GM23338 (cell line): ENCODE data around the gene POGZ. TPM values are rescaled to one million over a fixed set of nuclear protein-coding genes. Genes with fewer than 3 reads are reported as not detected.

Source experiments
- ATAC-seq: fragments of 200-7000 bp; cut with Tn5 transposase; 3 replicates; pipeline ENCODE4 v1.9.1; 2020
- DNase-seq: peaks from one replicate; pipeline ENCODE4 v3.0.0-alpha.2; 2015; ENCODE audit warnings: low spot score
- H2AFZ ChIP-seq: fragments of 200-600 bp; sonication (generic); 2 replicates; pipeline ENCODE4 v1.8.0; 2016; ENCODE audit warnings: antibody characterized with exemption, mild to moderate bottlenecking, moderate library complexity
- H3F3A ChIP-seq: fragments of 200-600 bp; sonication (generic); replicated peaks from 2 replicates; pipeline ENCODE4 v1.8.0; 2017; ENCODE audit warnings: antibody characterized with exemption, mixed run types, low read depth
- H3K27ac ChIP-seq: fragments of 200-600 bp; sonication (generic); 2 replicates; pipeline ENCODE4 v1.6.1; 2016; ENCODE audit warnings: low read depth
- H3K27me3 ChIP-seq: fragments of 200-600 bp; sonication (generic); 2 replicates; pipeline ENCODE4 v1.8.0; 2016; ENCODE audit warnings: mild to moderate bottlenecking, mixed run types, moderate library complexity; ENCODE audit not compliant: insufficient read depth
- H3K36me3 ChIP-seq: fragments of 200-600 bp; sonication (generic); 2 replicates; pipeline ENCODE4 v1.8.0; 2016; ENCODE audit warnings: mild to moderate bottlenecking; ENCODE audit not compliant: insufficient read depth
- H3K4me1 ChIP-seq: fragments of 200-600 bp; sonication (generic); 2 replicates; pipeline ENCODE4 v1.8.0; 2016; ENCODE audit warnings: mild to moderate bottlenecking, moderate library complexity; ENCODE audit not compliant: insufficient read depth
- H3K4me2 ChIP-seq: fragments of 200-600 bp; sonication (generic); 2 replicates; pipeline ENCODE4 v1.7.1; 2017; ENCODE audit warnings: mixed run types
- H3K4me3 ChIP-seq: fragments of 200-600 bp; sonication (generic); 2 replicates; pipeline ENCODE4 v1.6.1; 2016; ENCODE audit warnings: mixed run types
- H3K79me2 ChIP-seq: fragments of 200-600 bp; sonication (generic); replicated peaks from 2 replicates; pipeline ENCODE4 v1.8.0; 2017; ENCODE audit warnings: mild to moderate bottlenecking; ENCODE audit not compliant: insufficient read depth
- H3K9me2 ChIP-seq: fragments of 200-600 bp; sonication (generic); 2 replicates; pipeline ENCODE4 v1.8.0; 2017; ENCODE audit not compliant: insufficient read depth
- H4K20me1 ChIP-seq: fragments of 200-600 bp; sonication (generic); replicated peaks from 2 replicates; pipeline ENCODE4 v1.8.0; 2017; ENCODE audit warnings: mild to moderate bottlenecking; ENCODE audit not compliant: insufficient read depth
- H3K27ac Mint-ChIP-seq: 2 replicates; pipeline ENCODE4 v1.8.0; 2020; ENCODE audit warnings: inconsistent platforms, mild to moderate bottlenecking, moderate library complexity, mixed read lengths
- H3K27me3 Mint-ChIP-seq: 3 replicates; pipeline ENCODE4 v1.8.0; 2022; ENCODE audit warnings: low read depth, mild to moderate bottlenecking, moderate library complexity, mixed read lengths, inconsistent platforms; ENCODE audit not compliant: insufficient read depth, poor library complexity
- H3K36me3 Mint-ChIP-seq: 3 replicates; pipeline ENCODE4 v1.8.0; 2021; ENCODE audit warnings: low read depth, mild to moderate bottlenecking, inconsistent platforms, moderate library complexity, mixed read lengths
- H3K4me1 Mint-ChIP-seq: 3 replicates; pipeline ENCODE4 v1.8.0; 2020; ENCODE audit warnings: mild to moderate bottlenecking, inconsistent platforms, mixed read lengths
- H3K4me3 Mint-ChIP-seq: 3 replicates; pipeline ENCODE4 v1.8.0; 2021; ENCODE audit warnings: moderate library complexity, mild to moderate bottlenecking, inconsistent platforms, mixed read lengths
- H3K9me3 Mint-ChIP-seq: 3 replicates; pipeline ENCODE4 v1.8.0; 2020; ENCODE audit warnings: moderate library complexity, mild to moderate bottlenecking, inconsistent platforms, mixed read lengths
- CREB1 ChIP-seq: fragments of 250-450 bp; sonication (Bioruptor Pico); IDR thresholded peaks from 2 replicates; pipeline ENCODE4 v1.5.0; 2020; ENCODE audit warnings: low read depth, mild to moderate bottlenecking, moderate library complexity
- EZH2 ChIP-seq: fragments of 200-600 bp; sonication (generic); IDR thresholded peaks from one replicate; pipeline ENCODE4 v1.8.0; 2017; ENCODE audit warnings: antibody characterized with exemption, mild to moderate bottlenecking, low read depth; ENCODE audit not compliant: unreplicated experiment
- EZH2phosphoT487 ChIP-seq: fragments of 200-600 bp; sonication (generic); IDR thresholded peaks from one replicate; pipeline ENCODE4 v1.8.1; 2018; ENCODE audit warnings: antibody characterized with exemption; ENCODE audit not compliant: unreplicated experiment
- JUNB ChIP-seq: IDR thresholded peaks from one replicate; pipeline ENCODE4 v1.6.1; 2016; ENCODE audit warnings: antibody characterized with exemption; ENCODE audit not compliant: unreplicated experiment
- NANOG ChIP-seq: IDR thresholded peaks from 2 replicates; pipeline ENCODE4 v1.6.1; 2016; ENCODE audit warnings: antibody characterized with exemption, borderline replicate concordance
- POLR2AphosphoS5 ChIP-seq: IDR thresholded peaks from 2 replicates; pipeline ENCODE4 v1.6.1; 2016; ENCODE audit warnings: antibody characterized with exemption, low read depth
- STAT1 ChIP-seq: IDR thresholded peaks from one replicate; pipeline ENCODE4 v1.6.1; 2016; ENCODE audit warnings: antibody characterized with exemption; ENCODE audit not compliant: unreplicated experiment
- ZNF114 ChIP-seq: fragments of 250-450 bp; sonication (Bioruptor Pico); IDR thresholded peaks from 2 replicates; pipeline ENCODE4 v1.5.0; 2020; ENCODE audit warnings: mild to moderate bottlenecking, moderate library complexity
- ZNF331 ChIP-seq: fragments of 250-450 bp; sonication (Bioruptor Pico); IDR thresholded peaks from 2 replicates; pipeline ENCODE4 v1.5.0; 2020; ENCODE audit warnings: low read depth, mild to moderate bottlenecking, moderate library complexity
- polyA plus RNA-seq: library from polyadenylated mRNA; unstranded; fragments of >200 nt; fragmentation: Nextera tagmentation; extraction: Ambion mirVana; gene quantifications from 2 replicates; pipeline ENCODE4 v1.2.1, GENCODE V29; 2016
- total RNA-seq: library from RNA; depleted of rRNA; stranded (reverse); fragments of >200 nt; shearing (Covaris generic); gene quantifications from 2 replicates; pipeline ENCODE4 v1.2.3, GENCODE V29; 2014
- TF ChIP-seq, protein P1 (sequence below): IDR thresholded peaks from 2 replicates; pipeline ENCODE4 v1.6.1; 2016; ENCODE audit warnings: antibody characterized with exemption
- TF ChIP-seq, protein P2 (sequence below): fragments of 250-450 bp; sonication (Bioruptor Pico); IDR thresholded peaks from 2 replicates; pipeline ENCODE4 v1.5.0; 2020; ENCODE audit warnings: mild to moderate bottlenecking, moderate library complexity
- TF ChIP-seq, protein P3 (sequence below): IDR thresholded peaks from one replicate; pipeline ENCODE4 v1.6.1; 2018; ENCODE audit warnings: antibody characterized with exemption; ENCODE audit not compliant: unreplicated experiment
- TF ChIP-seq, protein P4 (sequence below), 2 experiments: fragments of 200-600 bp in 1 of 2; sonication (generic) in 1 of 2; conservative IDR thresholded peaks; 2 replicates each; pipeline versions ENCODE4 v1.5.1 to v1.6.1; 2016 to 2017; ENCODE audit warnings: antibody characterized with exemption in 2 of 2, low read depth in 2 of 2, mild to moderate bottlenecking in 2 of 2, moderate library complexity in 1 of 2

The POGZ gene
- total and polyA plus RNA-seq, 2 experiments from 2014 or later = 47.0 to 72.5 TPM

DNA sequence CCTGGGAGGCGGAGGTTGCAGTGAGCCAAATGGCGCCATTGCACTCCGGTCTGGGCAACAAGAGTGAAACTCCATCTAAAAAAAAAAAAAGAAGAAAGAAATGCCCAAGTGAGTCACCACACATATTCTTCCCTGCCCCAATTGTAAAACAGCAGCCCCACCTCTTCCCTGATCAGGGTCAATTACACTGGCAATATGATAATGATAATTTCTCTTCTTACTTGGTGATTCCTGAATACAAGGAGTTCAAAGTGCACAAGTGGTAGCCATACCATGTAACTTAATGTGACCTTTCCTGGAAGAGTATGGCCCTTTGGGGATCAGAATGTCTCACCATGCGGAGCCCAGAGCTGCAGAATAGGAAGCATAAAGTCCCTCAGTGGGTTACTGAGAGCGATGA, 40.1 kb upstream of the POGZ start:
- Histone ChIP-seq H3K4me2 (no peak overlapping the region), H3K36me3 (no peaks in the 10 kb centered on the region), H3K4me3 (no peak overlapping the region), H3K79me2 (no peaks in the 10 kb centered on the region), H3F3A (no peaks in the 10 kb centered on the region), H3K9me2 (no peaks in the 10 kb centered on the region), H4K20me1 (no peaks in the 10 kb centered on the region), H3K27ac (no peak overlapping the region), H3K4me1 (no peaks in the 10 kb centered on the region; the same call in 1 of the 2 replicates), H2AFZ (no peak overlapping the region), H3K27me3 (no peaks in the 10 kb centered on the region)
- no peaks in the 10 kb centered on the region for H3K27me3 Mint-ChIP-seq
- H3K27ac Mint-ChIP-seq = no peak overlapping the region
- H3K9me3 Mint-ChIP-seq = no peaks in the 10 kb centered on the region
- H3K4me3 Mint-ChIP-seq = no peak overlapping the region
- TF ChIP-seq POLR2AphosphoS5 (no peak), EZH2phosphoT487 (no peak), NANOG (no peak), STAT1 (no peak), EZH2 (no peak), ZNF331 (CRISPR knock-in tag) (no peak), CREB1 (CRISPR knock-in tag) (no peak), JUNB (no peak), ZNF114 (CRISPR knock-in tag) (no peak)
- TF ChIP-seq, protein P1, sequence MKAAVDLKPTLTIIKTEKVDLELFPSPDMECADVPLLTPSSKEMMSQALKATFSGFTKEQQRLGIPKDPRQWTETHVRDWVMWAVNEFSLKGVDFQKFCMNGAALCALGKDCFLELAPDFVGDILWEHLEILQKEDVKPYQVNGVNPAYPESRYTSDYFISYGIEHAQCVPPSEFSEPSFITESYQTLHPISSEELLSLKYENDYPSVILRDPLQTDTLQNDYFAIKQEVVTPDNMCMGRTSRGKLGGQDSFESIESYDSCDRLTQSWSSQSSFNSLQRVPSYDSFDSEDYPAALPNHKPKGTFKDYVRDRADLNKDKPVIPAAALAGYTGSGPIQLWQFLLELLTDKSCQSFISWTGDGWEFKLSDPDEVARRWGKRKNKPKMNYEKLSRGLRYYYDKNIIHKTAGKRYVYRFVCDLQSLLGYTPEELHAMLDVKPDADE = no peak
- TF ChIP-seq, protein P2, sequence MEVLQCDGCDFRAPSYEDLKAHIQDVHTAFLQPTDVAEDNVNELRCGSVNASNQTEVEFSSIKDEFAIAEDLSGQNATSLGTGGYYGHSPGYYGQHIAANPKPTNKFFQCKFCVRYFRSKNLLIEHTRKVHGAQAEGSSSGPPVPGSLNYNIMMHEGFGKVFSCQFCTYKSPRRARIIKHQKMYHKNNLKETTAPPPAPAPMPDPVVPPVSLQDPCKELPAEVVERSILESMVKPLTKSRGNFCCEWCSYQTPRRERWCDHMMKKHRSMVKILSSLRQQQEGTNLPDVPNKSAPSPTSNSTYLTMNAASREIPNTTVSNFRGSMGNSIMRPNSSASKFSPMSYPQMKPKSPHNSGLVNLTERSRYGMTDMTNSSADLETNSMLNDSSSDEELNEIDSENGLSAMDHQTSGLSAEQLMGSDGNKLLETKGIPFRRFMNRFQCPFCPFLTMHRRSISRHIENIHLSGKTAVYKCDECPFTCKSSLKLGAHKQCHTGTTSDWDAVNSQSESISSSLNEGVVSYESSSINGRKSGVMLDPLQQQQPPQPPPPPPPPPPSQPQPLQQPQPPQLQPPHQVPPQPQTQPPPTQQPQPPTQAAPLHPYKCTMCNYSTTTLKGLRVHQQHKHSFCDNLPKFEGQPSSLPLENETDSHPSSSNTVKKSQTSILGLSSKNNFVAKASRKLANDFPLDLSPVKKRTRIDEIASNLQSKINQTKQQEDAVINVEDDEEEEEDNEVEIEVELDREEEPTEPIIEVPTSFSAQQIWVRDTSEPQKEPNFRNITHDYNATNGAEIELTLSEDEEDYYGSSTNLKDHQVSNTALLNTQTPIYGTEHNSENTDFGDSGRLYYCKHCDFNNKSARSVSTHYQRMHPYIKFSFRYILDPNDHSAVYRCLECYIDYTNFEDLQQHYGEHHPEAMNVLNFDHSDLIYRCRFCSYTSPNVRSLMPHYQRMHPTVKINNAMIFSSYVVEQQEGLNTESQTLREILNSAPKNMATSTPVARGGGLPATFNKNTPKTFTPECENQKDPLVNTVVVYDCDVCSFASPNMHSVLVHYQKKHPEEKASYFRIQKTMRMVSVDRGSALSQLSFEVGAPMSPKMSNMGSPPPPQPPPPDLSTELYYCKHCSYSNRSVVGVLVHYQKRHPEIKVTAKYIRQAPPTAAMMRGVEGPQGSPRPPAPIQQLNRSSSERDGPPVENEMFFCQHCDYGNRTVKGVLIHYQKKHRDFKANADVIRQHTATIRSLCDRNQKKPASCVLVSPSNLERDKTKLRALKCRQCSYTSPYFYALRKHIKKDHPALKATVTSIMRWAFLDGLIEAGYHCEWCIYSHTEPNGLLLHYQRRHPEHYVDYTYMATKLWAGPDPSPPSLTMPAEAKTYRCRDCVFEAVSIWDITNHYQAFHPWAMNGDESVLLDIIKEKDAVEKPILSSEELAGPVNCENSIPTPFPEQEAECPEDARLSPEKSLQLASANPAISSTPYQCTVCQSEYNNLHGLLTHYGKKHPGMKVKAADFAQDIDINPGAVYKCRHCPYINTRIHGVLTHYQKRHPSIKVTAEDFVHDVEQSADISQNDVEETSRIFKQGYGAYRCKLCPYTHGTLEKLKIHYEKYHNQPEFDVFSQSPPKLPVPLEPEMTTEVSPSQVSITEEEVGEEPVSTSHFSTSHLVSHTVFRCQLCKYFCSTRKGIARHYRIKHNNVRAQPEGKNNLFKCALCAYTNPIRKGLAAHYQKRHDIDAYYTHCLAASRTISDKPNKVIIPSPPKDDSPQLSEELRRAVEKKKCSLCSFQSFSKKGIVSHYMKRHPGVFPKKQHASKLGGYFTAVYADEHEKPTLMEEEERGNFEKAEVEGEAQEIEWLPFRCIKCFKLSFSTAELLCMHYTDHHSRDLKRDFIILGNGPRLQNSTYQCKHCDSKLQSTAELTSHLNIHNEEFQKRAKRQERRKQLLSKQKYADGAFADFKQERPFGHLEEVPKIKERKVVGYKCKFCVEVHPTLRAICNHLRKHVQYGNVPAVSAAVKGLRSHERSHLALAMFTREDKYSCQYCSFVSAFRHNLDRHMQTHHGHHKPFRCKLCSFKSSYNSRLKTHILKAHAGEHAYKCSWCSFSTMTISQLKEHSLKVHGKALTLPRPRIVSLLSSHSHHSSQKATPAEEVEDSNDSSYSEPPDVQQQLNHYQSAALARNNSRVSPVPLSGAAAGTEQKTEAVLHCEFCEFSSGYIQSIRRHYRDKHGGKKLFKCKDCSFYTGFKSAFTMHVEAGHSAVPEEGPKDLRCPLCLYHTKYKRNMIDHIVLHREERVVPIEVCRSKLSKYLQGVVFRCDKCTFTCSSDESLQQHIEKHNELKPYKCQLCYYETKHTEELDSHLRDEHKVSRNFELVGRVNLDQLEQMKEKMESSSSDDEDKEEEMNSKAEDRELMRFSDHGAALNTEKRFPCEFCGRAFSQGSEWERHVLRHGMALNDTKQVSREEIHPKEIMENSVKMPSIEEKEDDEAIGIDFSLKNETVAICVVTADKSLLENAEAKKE (CRISPR knock-in tag) = no peak
- TF ChIP-seq, protein P3, sequence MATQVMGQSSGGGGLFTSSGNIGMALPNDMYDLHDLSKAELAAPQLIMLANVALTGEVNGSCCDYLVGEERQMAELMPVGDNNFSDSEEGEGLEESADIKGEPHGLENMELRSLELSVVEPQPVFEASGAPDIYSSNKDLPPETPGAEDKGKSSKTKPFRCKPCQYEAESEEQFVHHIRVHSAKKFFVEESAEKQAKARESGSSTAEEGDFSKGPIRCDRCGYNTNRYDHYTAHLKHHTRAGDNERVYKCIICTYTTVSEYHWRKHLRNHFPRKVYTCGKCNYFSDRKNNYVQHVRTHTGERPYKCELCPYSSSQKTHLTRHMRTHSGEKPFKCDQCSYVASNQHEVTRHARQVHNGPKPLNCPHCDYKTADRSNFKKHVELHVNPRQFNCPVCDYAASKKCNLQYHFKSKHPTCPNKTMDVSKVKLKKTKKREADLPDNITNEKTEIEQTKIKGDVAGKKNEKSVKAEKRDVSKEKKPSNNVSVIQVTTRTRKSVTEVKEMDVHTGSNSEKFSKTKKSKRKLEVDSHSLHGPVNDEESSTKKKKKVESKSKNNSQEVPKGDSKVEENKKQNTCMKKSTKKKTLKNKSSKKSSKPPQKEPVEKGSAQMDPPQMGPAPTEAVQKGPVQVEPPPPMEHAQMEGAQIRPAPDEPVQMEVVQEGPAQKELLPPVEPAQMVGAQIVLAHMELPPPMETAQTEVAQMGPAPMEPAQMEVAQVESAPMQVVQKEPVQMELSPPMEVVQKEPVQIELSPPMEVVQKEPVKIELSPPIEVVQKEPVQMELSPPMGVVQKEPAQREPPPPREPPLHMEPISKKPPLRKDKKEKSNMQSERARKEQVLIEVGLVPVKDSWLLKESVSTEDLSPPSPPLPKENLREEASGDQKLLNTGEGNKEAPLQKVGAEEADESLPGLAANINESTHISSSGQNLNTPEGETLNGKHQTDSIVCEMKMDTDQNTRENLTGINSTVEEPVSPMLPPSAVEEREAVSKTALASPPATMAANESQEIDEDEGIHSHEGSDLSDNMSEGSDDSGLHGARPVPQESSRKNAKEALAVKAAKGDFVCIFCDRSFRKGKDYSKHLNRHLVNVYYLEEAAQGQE = no peak
- TF ChIP-seq, protein P4, sequence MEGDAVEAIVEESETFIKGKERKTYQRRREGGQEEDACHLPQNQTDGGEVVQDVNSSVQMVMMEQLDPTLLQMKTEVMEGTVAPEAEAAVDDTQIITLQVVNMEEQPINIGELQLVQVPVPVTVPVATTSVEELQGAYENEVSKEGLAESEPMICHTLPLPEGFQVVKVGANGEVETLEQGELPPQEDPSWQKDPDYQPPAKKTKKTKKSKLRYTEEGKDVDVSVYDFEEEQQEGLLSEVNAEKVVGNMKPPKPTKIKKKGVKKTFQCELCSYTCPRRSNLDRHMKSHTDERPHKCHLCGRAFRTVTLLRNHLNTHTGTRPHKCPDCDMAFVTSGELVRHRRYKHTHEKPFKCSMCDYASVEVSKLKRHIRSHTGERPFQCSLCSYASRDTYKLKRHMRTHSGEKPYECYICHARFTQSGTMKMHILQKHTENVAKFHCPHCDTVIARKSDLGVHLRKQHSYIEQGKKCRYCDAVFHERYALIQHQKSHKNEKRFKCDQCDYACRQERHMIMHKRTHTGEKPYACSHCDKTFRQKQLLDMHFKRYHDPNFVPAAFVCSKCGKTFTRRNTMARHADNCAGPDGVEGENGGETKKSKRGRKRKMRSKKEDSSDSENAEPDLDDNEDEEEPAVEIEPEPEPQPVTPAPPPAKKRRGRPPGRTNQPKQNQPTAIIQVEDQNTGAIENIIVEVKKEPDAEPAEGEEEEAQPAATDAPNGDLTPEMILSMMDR (conservative IDR thresholded peaks at IDR 0.05; ENCODE audit: low read depth in 2 of 2) = no peak
- H3K36me3 Mint-ChIP-seq = no peaks in the 10 kb centered on the region
- ATAC-seq (no peak), DNase-seq (no peak)
- peaks cover 6% of the 10 kb centered on the region; the same call in 1 of the 3 replicates for H3K4me1 Mint-ChIP-seq
